Naive B cell (primary cell): ENCODE measurements around the gene OR2T2. TPM values are rescaled to one million over a fixed set of nuclear protein-coding genes. Genes with fewer than 3 reads are reported as not detected.
"Not testable (repeated sequence)": the region's sequence is repeated elsewhere in the genome, so short reads cannot be mapped to it uniquely, and the experiment has no call there.

Experiments
- ATAC-seq, 2 donors: fragments of 150-1000 bp; cut with Tn5 transposase; 2 replicates each; pipeline ENCODE4 v1.10.0; 2021; ENCODE audit warnings: low read depth in 2 of 2, mild to moderate bottlenecking in 2 of 2, moderate library complexity in 2 of 2
- DNase-seq: peaks from one replicate; pipeline ENCODE4 v3.0.0; 2022
- H3K27ac Mint-ChIP-seq, 6 donors: one replicate each; pipeline ENCODE4 v1.8.0; 2020 to 2022; ENCODE audit warnings: mild to moderate bottlenecking in 6 of 6, mixed read lengths in 6 of 6, moderate library complexity in 5 of 6, inconsistent platforms in 2 of 6
- H3K27me3 Mint-ChIP-seq, 3 donors: one replicate each; pipeline ENCODE4 v1.8.0; 2021 to 2022; ENCODE audit warnings: mixed read lengths in 3 of 3, mild to moderate bottlenecking in 1 of 3
- H3K36me3 Mint-ChIP-seq, 2 donors: one replicate each; pipeline ENCODE4 v1.8.0; 2020 to 2022; ENCODE audit warnings: mixed read lengths in 2 of 2, inconsistent platforms in 1 of 2, mild to moderate bottlenecking in 1 of 2
- H3K4me1 Mint-ChIP-seq, 3 donors: one replicate each; pipeline ENCODE4 v1.8.0; 2020 to 2022; ENCODE audit warnings: mixed read lengths in 3 of 3, inconsistent platforms in 1 of 3, mild to moderate bottlenecking in 1 of 3, moderate library complexity in 1 of 3
- H3K4me3 Mint-ChIP-seq, 8 donors: one replicate each; pipeline ENCODE4 v1.8.0; 2020 to 2022; ENCODE audit warnings: mild to moderate bottlenecking in 8 of 8, mixed read lengths in 8 of 8, moderate library complexity in 8 of 8, inconsistent platforms in 2 of 8
- H3K9me3 Mint-ChIP-seq, 7 donors: one replicate each; pipeline ENCODE4 v1.8.0; 2020 to 2022; ENCODE audit warnings: mixed read lengths in 7 of 7, mild to moderate bottlenecking in 5 of 7, inconsistent platforms in 2 of 7, moderate library complexity in 1 of 7
- polyA plus RNA-seq, 6 donors: library from polyadenylated mRNA; unstranded; fragments of 300-500 nt; fragmentation: Illumina TruSeq; gene quantifications; one replicate each; pipeline ENCODE4 v1.2.3, GENCODE V29; 2021; ENCODE audit warnings: low read depth in 6 of 6

Gene OR2T2
- polyA plus RNA-seq: under 1 TPM in 3 of 6 donors, not detected in 3; 0.19 to 0.71 (median 0.53) TPM

GRCh38 chr1:248445399-248445798 is at the start of gene OR2T2:
Gene OR2T2 (plus strand): TSS chr1:248445637. CDS start chr1:248452798, 7,161 bp downstream.
- not testable (repeated sequence) for H3K27me3 Mint-ChIP-seq, H3K36me3 Mint-ChIP-seq, ATAC-seq, H3K9me3 Mint-ChIP-seq, DNase-seq
- peaks cover 28 to 39% (median 33%) of the 10 kb centered on the region in 3 donors for H3K4me1 Mint-ChIP-seq
- H3K27ac Mint-ChIP-seq: peak within 1 kb of the TSS; percentile 64 to 97 (median 92)
- peak within 1 kb of the TSS in 5 of 8 donors; percentile 49 to 81 (median 71) for H3K4me3 Mint-ChIP-seq

- Mint-ChIP-seq H3K27me3 (no peaks in the 10 kb centered on the region), H3K36me3 (no peaks in the 10 kb centered on the region), H3K4me1 (peaks cover 0 to 5% (median 0%) of the 10 kb centered on the region in 3 donors), H3K4me3 (no peak within 1 kb of the TSS), H3K27ac (peak within 1 kb of the TSS in 2 of 6 donors; percentile 7 to 17), H3K9me3 (peaks cover 0 to 3% (median 2%) of the 10 kb centered on the region in 7 donors)
- DNase-seq: no peak
- no peak for ATAC-seq
Observed at GRCh38 chr1:248402748-248403147, 42.7 kb upstream of the OR2T2 start, which contains the start of gene OR2T1. Gene OR2T1 (plus strand): TSS chr1:248403048. CDS start chr1:248406148, 3,100 bp downstream.

- ATAC-seq: peak in 1 of 2 donors; percentile 41
- no peak overlapping the region for H3K4me3 Mint-ChIP-seq
- no peaks in the 10 kb centered on the region for H3K27me3 Mint-ChIP-seq
- peaks cover 0 to 3% (median 2%) of the 10 kb centered on the region in 7 donors for H3K9me3 Mint-ChIP-seq
- H3K27ac Mint-ChIP-seq: peak overlapping the region in 2 of 6 donors; percentile 0 to 7
- no peaks in the 10 kb centered on the region for H3K36me3 Mint-ChIP-seq
- peak; percentile 2 for DNase-seq
- peaks cover 0 to 5% (median 0%) of the 10 kb centered on the region in 3 donors for H3K4me1 Mint-ChIP-seq
Observed at GRCh38 chr1:248404024-248404423, 41.4 kb upstream of the OR2T2 start.

- Mint-ChIP-seq H3K9me3 (peaks cover 5 to 26% (median 12%) of the 10 kb centered on the region in 7 donors), H3K27me3 (peaks cover 0 to 8% (median 0%) of the 10 kb centered on the region in 3 donors), H3K4me3 (peak overlapping the region in 1 of 8 donors; percentile 37), H3K4me1 (peaks cover 0 to 5% (median 0%) of the 10 kb centered on the region in 3 donors), H3K36me3 (peaks cover 8 to 13% of the 10 kb centered on the region in 2 donors), H3K27ac (peak overlapping the region in 1 of 6 donors; percentile 4)
- ATAC-seq: no peak
- DNase-seq: no peak
Observed at GRCh38 chr1:248406721-248407692, 38.4 kb upstream of the OR2T2 start.

GRCh38 chr1:248416226-248416625 is 29.2 kb upstream of the OR2T2 start:
- H3K36me3 Mint-ChIP-seq: peaks cover 0 to 11% of the 10 kb centered on the region in 2 donors
- peaks cover 0 to 10% (median 0%) of the 10 kb centered on the region in 3 donors for H3K4me1 Mint-ChIP-seq
- no peaks in the 10 kb centered on the region for H3K27me3 Mint-ChIP-seq
- H3K9me3 Mint-ChIP-seq: peaks cover 0 to 28% (median 12%) of the 10 kb centered on the region in 7 donors
- DNase-seq: no peak
- H3K4me3 Mint-ChIP-seq: no peak overlapping the region
- no peak for ATAC-seq
- H3K27ac Mint-ChIP-seq: peak overlapping the region in 1 of 6 donors; percentile 40

GRCh38 chr1:248417854-248418253 is 27.6 kb upstream of the OR2T2 start:
- Mint-ChIP-seq H3K4me3 (no peak overlapping the region), H3K36me3 (peaks cover 0 to 8% of the 10 kb centered on the region in 2 donors), H3K4me1 (peaks cover 0 to 10% (median 0%) of the 10 kb centered on the region in 3 donors), H3K9me3 (peaks cover 4 to 34% (median 15%) of the 10 kb centered on the region in 7 donors), H3K27me3 (no peaks in the 10 kb centered on the region), H3K27ac (peak overlapping the region in 1 of 6 donors; percentile 87)
- no peak for DNase-seq
- no peak for ATAC-seq

GRCh38 chr1:248421384-248421783 is 24.1 kb upstream of the OR2T2 start:
- Mint-ChIP-seq H3K36me3 (peaks cover 0 to 8% of the 10 kb centered on the region in 2 donors), H3K27me3 (no peaks in the 10 kb centered on the region), H3K4me3 (no peak overlapping the region), H3K27ac (no peak overlapping the region), H3K4me1 (peaks cover 0 to 4% (median 0%) of the 10 kb centered on the region in 3 donors), H3K9me3 (peaks cover 4 to 47% (median 18%) of the 10 kb centered on the region in 7 donors)
- ATAC-seq (no peak), DNase-seq (no peak)

GRCh38 chr1:248427526-248428191 is 17.8 kb upstream of the OR2T2 start:
- not testable (repeated sequence) for H3K27me3 Mint-ChIP-seq, H3K36me3 Mint-ChIP-seq, DNase-seq
- Mint-ChIP-seq H3K9me3 (peaks cover 2 to 15% (median 7%) of the 10 kb centered on the region in 7 donors), H3K27ac (peak overlapping the region in 5 of 6 donors; percentile 36 to 94 (median 86)), H3K4me1 (peaks cover 14 to 18% (median 18%) of the 10 kb centered on the region in 3 donors), H3K4me3 (peak overlapping the region in 1 of 8 donors; percentile 77)
- ATAC-seq: peak in 1 of 2 donors; percentile 13

- not testable (repeated sequence) for H3K36me3 Mint-ChIP-seq
Observed at GRCh38 chr1:248428192-248428533, 17.3 kb upstream of the OR2T2 start.

GRCh38 chr1:248431683-248432082 is 13.8 kb upstream of the OR2T2 start:
- DNase-seq, H3K27me3 Mint-ChIP-seq, H3K4me3 Mint-ChIP-seq, H3K36me3 Mint-ChIP-seq, ATAC-seq, H3K9me3 Mint-ChIP-seq: not testable (repeated sequence)
- peaks cover 18 to 20% (median 18%) of the 10 kb centered on the region in 3 donors for H3K4me1 Mint-ChIP-seq
- H3K27ac Mint-ChIP-seq: peak overlapping the region in 3 of 6 donors; percentile 1 to 87 (median 63)

More at GRCh38 chr1:248428192-248428533, 17.3 kb upstream of the OR2T2 start:
- H3K27me3 Mint-ChIP-seq: not testable (repeated sequence)
- Mint-ChIP-seq H3K4me1 (peaks cover 14 to 18% (median 18%) of the 10 kb centered on the region in 3 donors), H3K4me3 (peak overlapping the region in 1 of 8 donors; percentile 77), H3K27ac (peak overlapping the region in 4 of 6 donors; percentile 36 to 94 (median 90)), H3K9me3 (peaks cover 0 to 10% (median 4%) of the 10 kb centered on the region in 7 donors)
- ATAC-seq (peak; percentile 96 to 98), DNase-seq (peak; percentile 46)

GRCh38 chr1:248432201-248432600 is 13.2 kb upstream of the OR2T2 start:
- peaks cover 16 to 18% (median 18%) of the 10 kb centered on the region in 3 donors for H3K4me1 Mint-ChIP-seq
- H3K36me3 Mint-ChIP-seq, H3K9me3 Mint-ChIP-seq, DNase-seq, H3K27me3 Mint-ChIP-seq: not testable (repeated sequence)
- ATAC-seq: peak; percentile 35 to 45
- H3K4me3 Mint-ChIP-seq: peak overlapping the region in 4 of 8 donors; percentile 12 to 59 (median 30)
- H3K27ac Mint-ChIP-seq: peak overlapping the region in 4 of 6 donors; percentile 63 to 97 (median 83)

GRCh38 chr1:248433811-248434415 is 11.5 kb upstream of the OR2T2 start:
- not testable (repeated sequence) for DNase-seq, H3K27ac Mint-ChIP-seq, H3K27me3 Mint-ChIP-seq, H3K36me3 Mint-ChIP-seq, H3K4me3 Mint-ChIP-seq, H3K9me3 Mint-ChIP-seq, ATAC-seq
- H3K4me1 Mint-ChIP-seq: peaks cover 3 to 10% (median 6%) of the 10 kb centered on the region in 3 donors
